Measurements from ENCODE around the gene CRYBG2.
"Not testable (repeated sequence)": the region's sequence is repeated elsewhere in the genome, so short reads cannot be mapped to it uniquely, and the experiment has no call there.

Gene CRYBG2

DNA sequence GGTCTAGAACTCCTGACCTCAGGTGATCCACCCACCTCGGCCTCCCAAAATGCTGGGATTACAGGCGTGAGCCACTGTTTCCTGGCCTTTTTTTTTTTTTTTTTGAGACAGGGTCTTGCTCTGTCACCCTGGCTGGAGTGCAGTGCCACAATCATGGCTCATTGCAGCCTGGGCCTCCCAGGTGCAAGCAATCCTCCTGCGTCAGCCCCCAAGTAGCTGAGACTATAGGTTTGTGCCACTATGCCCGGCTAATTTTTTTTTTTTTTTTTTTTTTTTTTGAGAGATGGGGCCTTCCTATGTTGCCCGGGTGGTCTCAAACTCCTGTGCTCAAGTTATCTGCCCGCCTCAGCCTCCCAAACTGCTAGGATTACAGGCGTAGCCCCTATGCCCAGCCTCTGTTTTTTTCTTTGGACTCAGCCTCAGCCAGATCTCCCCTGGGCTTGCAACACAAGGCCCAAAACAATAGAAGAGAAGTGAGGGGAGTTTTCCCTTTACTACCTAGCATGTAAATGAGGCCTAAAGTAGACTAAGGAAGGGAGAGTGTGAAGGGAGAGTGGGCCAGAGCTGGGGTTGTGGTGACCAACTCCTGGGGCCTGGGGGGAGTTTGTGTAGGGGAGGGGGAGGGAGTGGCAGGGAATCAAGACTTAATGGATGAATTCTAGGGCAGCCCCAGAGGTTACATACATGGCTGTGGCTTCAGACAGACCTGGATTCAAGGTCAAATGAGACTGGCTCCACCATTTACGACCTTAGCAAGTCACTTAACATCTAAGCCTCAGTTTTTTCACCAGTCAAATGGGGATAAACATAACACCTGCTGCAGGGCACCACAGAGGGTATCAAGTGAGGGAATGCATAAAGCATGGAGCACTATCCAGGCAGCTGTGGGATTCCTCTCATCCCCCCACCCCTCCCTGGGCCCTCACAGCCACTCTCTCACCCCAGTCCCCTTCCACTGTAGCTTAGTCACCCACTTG lies 37.8 kb downstream of the CRYBG2 start:
- TF ChIP-seq, protein P1, sequence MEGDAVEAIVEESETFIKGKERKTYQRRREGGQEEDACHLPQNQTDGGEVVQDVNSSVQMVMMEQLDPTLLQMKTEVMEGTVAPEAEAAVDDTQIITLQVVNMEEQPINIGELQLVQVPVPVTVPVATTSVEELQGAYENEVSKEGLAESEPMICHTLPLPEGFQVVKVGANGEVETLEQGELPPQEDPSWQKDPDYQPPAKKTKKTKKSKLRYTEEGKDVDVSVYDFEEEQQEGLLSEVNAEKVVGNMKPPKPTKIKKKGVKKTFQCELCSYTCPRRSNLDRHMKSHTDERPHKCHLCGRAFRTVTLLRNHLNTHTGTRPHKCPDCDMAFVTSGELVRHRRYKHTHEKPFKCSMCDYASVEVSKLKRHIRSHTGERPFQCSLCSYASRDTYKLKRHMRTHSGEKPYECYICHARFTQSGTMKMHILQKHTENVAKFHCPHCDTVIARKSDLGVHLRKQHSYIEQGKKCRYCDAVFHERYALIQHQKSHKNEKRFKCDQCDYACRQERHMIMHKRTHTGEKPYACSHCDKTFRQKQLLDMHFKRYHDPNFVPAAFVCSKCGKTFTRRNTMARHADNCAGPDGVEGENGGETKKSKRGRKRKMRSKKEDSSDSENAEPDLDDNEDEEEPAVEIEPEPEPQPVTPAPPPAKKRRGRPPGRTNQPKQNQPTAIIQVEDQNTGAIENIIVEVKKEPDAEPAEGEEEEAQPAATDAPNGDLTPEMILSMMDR (IDR thresholded peaks at IDR 0.05; ENCODE audit: borderline replicate concordance, control extremely low read depth, extremely low read depth, insufficient read depth, missing control alignments) = no peak

DNA sequence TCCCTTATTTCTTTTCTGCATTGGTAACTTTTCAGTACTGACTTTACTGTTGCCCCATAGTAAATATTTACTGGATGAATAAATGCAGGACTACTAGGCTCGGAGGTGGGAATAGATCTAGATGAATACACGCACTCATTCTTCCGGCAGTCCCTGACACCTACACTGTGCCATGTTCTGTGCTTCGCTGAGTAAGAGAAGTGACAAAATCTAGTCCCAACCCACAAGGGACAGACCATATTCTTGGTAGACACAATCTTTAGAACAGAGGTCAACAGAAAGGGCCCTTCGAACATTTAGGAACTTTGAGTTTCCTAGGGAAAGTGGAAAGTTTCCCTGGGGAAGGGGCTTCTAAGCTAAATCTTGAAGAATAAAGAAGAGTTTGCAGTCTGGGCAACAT lies 39.4 kb downstream of the CRYBG2 start:
- in situ Hi-C loops (cut with MboI; ENCODE audit: low sequenced_read_pairs, unreplicated experiment) = no loop called here
- TF ChIP-seq, protein P1 (IDR thresholded peaks at IDR 0.05; ENCODE audit: borderline replicate concordance, control extremely low read depth, extremely low read depth, insufficient read depth, missing control alignments) = no peak
- no peak for DNase-seq (ENCODE audit: low spot score)

More for the DNA sequence above, 37.8 kb downstream of the CRYBG2 start:
- DNase-seq (ENCODE audit: low spot score) = no peak
- in situ Hi-C loops (cut with MboI; ENCODE audit: low sequenced_read_pairs, unreplicated experiment) = no loop called here

DNA sequence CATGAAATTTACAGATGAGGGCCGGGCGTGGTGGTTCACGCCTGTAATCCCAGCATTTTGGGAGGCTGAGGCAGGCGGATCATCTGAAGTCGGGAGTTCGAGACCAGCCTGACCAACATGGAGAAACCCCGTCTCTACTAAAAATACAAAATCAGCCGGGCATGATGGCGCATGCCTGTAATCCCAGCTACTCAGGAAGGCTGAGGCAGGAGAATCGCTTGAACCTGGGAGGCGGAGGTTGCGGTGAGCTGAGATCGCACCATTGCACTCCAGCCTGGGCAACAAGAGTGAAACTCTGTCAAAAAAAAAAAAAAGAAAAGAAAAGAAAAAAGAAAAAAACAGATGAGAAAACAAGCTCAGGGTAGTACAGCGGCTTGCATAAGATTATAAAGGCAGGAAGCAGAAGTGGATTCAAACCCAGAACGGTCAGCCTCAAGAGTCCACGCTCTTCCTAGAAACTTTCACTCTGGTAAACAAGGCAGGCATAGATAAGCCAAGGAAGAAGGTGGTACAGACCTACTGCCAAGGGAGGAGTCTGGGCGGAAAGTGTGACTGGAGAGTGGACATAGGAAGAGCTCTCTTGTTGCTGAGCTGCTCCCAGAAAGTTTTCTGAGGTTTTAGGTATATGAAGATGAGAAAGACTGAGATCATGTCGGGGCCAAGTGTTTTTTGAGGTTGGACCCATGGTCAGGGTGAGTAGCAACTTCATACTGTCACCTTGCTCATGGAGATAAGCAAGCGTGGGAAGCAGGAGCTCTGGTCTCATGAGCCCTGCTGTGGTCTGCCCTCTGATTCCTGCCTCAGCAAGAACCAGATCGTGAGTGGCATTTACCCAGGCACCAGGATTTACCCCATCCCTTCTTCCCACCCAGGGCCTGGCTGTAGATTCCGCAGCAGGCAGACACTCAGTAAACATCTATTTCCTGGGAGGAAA lies 45.7 kb downstream of the CRYBG2 start:
- DNase-seq (ENCODE audit: low spot score); in situ Hi-C loops (cut with MboI; ENCODE audit: low sequenced_read_pairs, unreplicated experiment): not testable (repeated sequence)

DNA sequence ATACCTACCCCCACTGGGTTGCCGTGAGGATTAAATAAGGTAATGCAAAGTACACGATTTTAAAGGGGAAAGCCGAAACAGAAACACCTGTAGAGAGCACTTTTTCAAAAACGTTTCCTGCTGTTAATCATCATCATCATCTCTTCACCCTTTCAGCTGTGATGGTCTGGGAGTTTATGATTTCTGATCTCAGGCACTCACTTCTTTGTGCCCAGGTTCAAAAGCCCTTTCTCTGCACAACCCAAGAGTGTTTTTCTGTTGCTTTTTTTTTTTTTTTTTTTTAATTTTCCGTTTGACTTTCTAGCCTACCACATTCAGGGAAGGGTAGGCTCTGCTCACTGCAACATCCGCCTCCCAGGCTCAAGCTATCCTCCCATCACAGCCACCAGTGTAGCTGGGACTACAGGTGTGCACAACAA lies 46.6 kb downstream of the CRYBG2 start:
- in situ Hi-C loops (cut with MboI; ENCODE audit: low sequenced_read_pairs, unreplicated experiment) = no loop called here
- DNase-seq (ENCODE audit: low spot score) = no peak
- TF ChIP-seq, protein P1 (IDR thresholded peaks at IDR 0.05; ENCODE audit: borderline replicate concordance, control extremely low read depth, extremely low read depth, insufficient read depth, missing control alignments) = no peak

DNA sequence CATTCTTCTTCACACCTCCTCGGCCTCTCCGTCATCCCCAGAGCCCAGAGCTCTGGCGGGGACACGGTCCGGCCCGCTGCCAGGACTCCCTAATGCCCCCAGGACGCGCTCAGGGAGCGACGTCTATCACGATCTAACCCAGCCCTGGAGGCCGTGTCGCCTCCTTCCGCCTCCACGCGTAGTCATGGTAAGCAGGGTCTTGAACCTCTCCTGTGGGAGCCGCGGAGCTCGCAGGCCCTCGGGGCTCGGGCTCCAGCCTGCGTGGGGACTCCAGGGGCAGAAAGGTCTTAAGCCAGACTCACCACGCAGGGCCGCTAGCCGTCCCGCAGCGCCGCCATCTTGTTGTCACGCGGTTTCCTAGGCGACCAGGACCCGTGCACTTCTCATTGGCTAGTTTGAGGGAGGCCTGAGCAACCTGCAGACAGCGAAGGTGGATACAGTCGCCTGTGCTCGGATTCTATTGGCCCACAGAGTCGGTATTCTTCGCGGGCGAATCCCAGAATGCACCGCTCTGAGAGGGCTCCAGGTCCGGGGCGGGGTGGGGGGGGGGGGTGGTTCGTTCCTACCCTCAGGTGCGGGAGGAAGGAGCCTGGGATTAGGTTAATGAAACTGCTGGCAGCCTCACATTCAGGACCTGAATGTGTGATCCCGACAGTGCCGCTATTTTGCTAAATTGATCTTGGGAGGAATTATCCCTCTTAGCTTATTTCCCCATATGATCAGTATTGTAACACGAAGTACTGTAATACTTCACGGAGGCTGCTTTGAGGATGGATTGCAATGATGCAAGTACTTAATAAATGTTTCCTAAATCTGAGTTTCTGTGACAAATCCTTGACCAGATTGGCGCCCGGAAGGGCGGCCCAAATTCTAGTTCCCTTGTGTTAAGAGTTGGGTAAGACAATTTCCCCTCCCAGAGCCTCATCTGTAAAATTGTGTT lies 47.4 kb downstream of the CRYBG2 start, which contains the start of gene UBXN11:
TSS of gene UBXN11 (minus strand) at position 347 of the 940 bp plus-strand sequence. CDS start 3,753 bp downstream, outside the sequence.
- in situ Hi-C loops (cut with MboI; ENCODE audit: low sequenced_read_pairs, unreplicated experiment) = no loop called here
- TF ChIP-seq, protein P1 (IDR thresholded peaks at IDR 0.05; ENCODE audit: borderline replicate concordance, control extremely low read depth, extremely low read depth, insufficient read depth, missing control alignments) = no peak
- peak; percentile 99 for DNase-seq (ENCODE audit: low spot score)

DNA sequence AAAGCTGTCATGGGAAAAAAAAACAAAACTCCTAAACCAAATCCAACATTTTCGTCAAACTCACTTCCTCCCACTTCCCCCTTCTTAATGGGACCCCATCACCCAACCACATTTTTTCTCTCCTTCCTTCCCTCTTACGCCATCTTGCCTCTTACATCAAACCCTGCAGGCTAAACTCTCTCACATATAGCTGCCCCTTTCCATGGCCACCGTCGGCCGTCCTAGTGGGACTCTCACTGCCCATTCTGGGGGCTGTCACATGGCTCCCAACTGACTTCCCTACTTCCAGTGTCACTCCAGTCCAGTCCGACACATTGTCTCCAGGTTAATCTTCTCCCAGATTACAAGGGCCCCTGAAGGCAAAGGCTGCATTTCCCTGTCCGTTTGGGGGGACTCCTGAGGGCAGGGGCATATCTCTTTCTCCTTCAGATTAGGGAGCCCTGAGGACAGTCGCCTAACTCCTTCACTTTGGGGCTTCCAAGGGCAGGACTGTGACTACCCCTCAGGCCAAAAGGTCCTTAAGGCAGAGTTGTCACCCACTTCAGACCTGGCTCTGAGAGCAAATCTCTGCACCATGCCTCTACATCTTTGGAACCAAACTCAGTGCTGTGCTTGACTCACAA lies 48.2 kb downstream of the CRYBG2 start:
- in situ Hi-C loops (cut with MboI; ENCODE audit: low sequenced_read_pairs, unreplicated experiment) = no loop called here
- TF ChIP-seq, protein P1 (IDR thresholded peaks at IDR 0.05; ENCODE audit: borderline replicate concordance, control extremely low read depth, extremely low read depth, insufficient read depth, missing control alignments) = no peak
- no peak for DNase-seq (ENCODE audit: low spot score)
